ENCODE results near the gene SELENOI. TPM values are rescaled to one million over a fixed set of nuclear protein-coding genes. Genes with fewer than 3 reads are reported as not detected.

SELENOI gene
- total and polyA plus RNA-seq, 11 donors = 1.9 to 14.9 (median 10.2) TPM

Other genes starting within 250 kb of the SELENOI start
- gene GAREM2, start 173.1 kb upstream of the SELENOI start, total RNA-seq = 1 to 10 TPM in 4 of 9 donors, under 1 TPM in 5; 0.47 to 4.1 (median 0.83) TPM
- gene GAREM2, start 173.1 kb upstream of the SELENOI start, polyA plus RNA-seq = under 1 TPM; 0.42 to 0.76 TPM
- 100 to 1,000 TPM; 285 to 786 (median 407) TPM for gene HADHA, start 101.5 kb upstream of the SELENOI start, total RNA-seq
- 100 to 1,000 TPM; 202 to 235 TPM for gene HADHA, start 101.5 kb upstream of the SELENOI start, polyA plus RNA-seq
- gene HADHB, start 101.2 kb upstream of the SELENOI start, total RNA-seq = 1,000 to 10,000 TPM in 4 of 9 donors, 100 to 1,000 TPM in 5; 684 to 1,915 (median 836) TPM
- 100 to 1,000 TPM; 526 TPM for gene HADHB, start 101.2 kb upstream of the SELENOI start, polyA plus RNA-seq
- under 1 TPM in 2 of 9 donors, not detected in 7; 0.13 to 0.69 TPM for gene ADGRF3, start 646 bp downstream of the SELENOI start, total RNA-seq
- under 1 TPM in 1 of 2 donors, not detected in 1; 0.08 TPM for gene ADGRF3, start 646 bp downstream of the SELENOI start, polyA plus RNA-seq
- gene DRC1, start 55.8 kb downstream of the SELENOI start, total RNA-seq = under 1 TPM in 2 of 9 donors, not detected in 7; 0.44 to 0.73 TPM
- gene DRC1, start 55.8 kb downstream of the SELENOI start, polyA plus RNA-seq = under 1 TPM in 1 of 2 donors, not detected in 1; 0.15 TPM
- under 1 TPM in 1 of 9 donors, not detected in 8; 0.14 TPM for gene OTOF, start 132.0 kb downstream of the SELENOI start, total RNA-seq
- under 1 TPM; 0.03 to 0.04 TPM for gene OTOF, start 132.0 kb downstream of the SELENOI start, polyA plus RNA-seq